Measurements from ENCODE around the gene MET. TPM values are rescaled to one million over a fixed set of nuclear protein-coding genes. Genes with fewer than 3 reads are reported as not detected.

MET gene
- total RNA-seq, 2 experiments from 2014 or later = not detected

- ChIA-PET CTCF (no interaction called here), POLR2A (no interaction called here)
- DNase-seq (no peak), ATAC-seq (no peak)
- Mint-ChIP-seq H3K36me3 (ENCODE audit: low read depth) (no peaks in the 10 kb centered on the region), H3K4me1 (ENCODE audit: low read depth) (no peaks in the 10 kb centered on the region), H3K27ac (no peak overlapping the region), H3K4me3 (no peak overlapping the region), H3K9me3 (ENCODE audit: insufficient read depth) (no peaks in the 10 kb centered on the region), H3K27me3 (ENCODE audit: low read depth) (peaks cover 2% of the 10 kb centered on the region)
Measured at GRCh38 chr7:116724560-116725231, 52.7 kb downstream of the MET start.

GRCh38 chr7:116726149-116726548 is 54.2 kb downstream of the MET start:
- peaks cover 2% of the 10 kb centered on the region for H3K27me3 Mint-ChIP-seq (ENCODE audit: low read depth)
- no peak overlapping the region for H3K27ac Mint-ChIP-seq
- POLR2A ChIA-PET = no interaction called here
- no peak for DNase-seq
- H3K4me3 Mint-ChIP-seq = no peak overlapping the region
- H3K4me1 Mint-ChIP-seq (ENCODE audit: low read depth) = no peaks in the 10 kb centered on the region
- ATAC-seq = no peak
- no peaks in the 10 kb centered on the region for H3K36me3 Mint-ChIP-seq (ENCODE audit: low read depth)
- H3K9me3 Mint-ChIP-seq (ENCODE audit: insufficient read depth) = no peaks in the 10 kb centered on the region
- CTCF ChIA-PET = no interaction called here

DNA sequence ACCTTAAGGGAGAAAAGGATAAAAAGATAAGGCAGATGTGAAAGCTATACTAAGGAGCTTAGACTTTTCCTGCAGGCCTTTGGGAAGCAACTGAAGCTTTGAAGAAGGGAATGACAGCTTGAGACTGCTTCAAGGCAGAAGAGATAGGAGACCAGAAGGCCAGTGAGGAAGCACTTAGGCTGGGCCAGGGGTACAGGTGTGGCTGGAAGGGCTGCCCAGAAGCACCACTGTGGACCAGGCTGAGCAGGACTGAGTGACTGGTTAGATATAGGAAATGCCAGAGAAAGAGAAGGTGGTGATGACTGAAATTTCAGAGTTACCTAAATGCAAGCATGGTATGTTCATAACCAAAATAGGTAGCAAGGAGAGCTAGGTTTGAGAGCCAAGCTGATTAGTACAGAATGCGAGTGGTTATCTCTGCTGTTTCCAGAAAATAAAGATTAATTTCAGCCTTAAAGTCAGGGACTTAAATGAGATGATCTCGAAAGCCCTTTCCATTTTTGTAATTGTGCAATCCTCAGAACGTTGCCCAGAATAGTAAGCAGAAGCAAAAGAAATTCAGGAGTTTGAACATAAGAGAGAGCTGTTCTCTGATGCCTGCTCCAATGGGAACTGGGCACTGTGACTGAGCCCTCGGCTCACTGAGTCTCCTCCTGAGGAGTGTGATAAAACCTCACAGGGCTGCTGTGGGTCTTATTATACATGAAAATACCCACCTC is 54.9 kb downstream of the MET start:
- Mint-ChIP-seq H3K27me3 (ENCODE audit: low read depth) (peaks cover 2% of the 10 kb centered on the region), H3K4me1 (ENCODE audit: low read depth) (no peaks in the 10 kb centered on the region), H3K36me3 (ENCODE audit: low read depth) (no peaks in the 10 kb centered on the region), H3K4me3 (no peak overlapping the region), H3K27ac (no peak overlapping the region), H3K9me3 (ENCODE audit: insufficient read depth) (no peaks in the 10 kb centered on the region)
- no peak for ATAC-seq
- POLR2A ChIA-PET = no interaction called here
- DNase-seq = no peak
- CTCF ChIA-PET = no interaction called here

DNA sequence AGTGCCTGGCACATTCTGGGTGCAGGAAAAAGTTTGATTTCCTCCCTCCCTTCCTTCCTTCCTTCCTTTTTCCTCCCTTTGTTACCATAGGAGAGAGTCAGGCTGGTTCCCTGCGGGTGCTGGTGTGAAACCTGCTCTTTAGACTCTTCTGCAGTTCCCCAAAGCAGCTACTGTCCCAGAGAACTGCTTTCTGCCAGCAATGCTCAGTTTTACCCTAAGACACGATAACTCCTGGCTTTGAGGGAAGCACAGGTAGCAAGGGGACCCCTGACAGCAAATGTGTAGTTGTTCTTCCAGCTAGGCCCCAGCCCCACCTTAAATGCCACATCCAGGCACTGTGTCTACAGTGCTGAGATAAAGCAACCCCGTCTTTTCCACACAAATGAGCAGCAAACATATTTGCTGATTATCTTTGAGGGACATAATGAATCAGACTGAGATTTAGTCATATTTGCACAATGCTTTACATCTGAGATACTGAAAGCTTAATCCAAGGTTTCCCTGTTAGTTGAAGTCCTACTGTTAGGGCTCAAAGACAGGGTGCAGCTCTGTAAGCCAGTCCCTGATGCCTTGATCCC is 55.5 kb downstream of the MET start:
- Mint-ChIP-seq H3K9me3 (ENCODE audit: insufficient read depth) (no peaks in the 10 kb centered on the region), H3K27me3 (ENCODE audit: low read depth) (peaks cover 2% of the 10 kb centered on the region), H3K4me3 (no peak overlapping the region), H3K36me3 (ENCODE audit: low read depth) (no peaks in the 10 kb centered on the region), H3K27ac (no peak overlapping the region), H3K4me1 (ENCODE audit: low read depth) (no peaks in the 10 kb centered on the region)
- no peak for ATAC-seq
- ChIA-PET POLR2A (no interaction called here), CTCF (no interaction called here)
- no peak for DNase-seq

DNA sequence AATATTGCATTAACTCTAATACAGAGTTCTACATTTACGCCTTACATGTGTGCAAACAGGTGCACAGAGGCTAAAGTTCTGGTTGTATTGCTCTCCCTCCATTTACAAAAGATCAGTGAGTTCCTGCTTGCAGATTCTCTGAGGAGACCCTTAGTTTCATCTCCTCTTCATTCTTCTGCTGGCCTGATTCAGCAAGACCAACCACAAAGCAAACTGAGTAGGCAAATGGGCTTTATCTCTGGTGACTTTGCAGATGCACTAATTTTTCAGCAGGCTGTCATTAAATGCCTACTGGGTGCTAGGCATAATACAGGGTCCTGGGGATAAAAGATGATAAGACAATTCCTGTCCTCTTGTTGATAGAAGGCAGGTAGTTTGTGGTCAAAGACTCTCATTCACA is 56.4 kb downstream of the MET start:
- no peaks in the 10 kb centered on the region for H3K36me3 Mint-ChIP-seq (ENCODE audit: low read depth)

DNA sequence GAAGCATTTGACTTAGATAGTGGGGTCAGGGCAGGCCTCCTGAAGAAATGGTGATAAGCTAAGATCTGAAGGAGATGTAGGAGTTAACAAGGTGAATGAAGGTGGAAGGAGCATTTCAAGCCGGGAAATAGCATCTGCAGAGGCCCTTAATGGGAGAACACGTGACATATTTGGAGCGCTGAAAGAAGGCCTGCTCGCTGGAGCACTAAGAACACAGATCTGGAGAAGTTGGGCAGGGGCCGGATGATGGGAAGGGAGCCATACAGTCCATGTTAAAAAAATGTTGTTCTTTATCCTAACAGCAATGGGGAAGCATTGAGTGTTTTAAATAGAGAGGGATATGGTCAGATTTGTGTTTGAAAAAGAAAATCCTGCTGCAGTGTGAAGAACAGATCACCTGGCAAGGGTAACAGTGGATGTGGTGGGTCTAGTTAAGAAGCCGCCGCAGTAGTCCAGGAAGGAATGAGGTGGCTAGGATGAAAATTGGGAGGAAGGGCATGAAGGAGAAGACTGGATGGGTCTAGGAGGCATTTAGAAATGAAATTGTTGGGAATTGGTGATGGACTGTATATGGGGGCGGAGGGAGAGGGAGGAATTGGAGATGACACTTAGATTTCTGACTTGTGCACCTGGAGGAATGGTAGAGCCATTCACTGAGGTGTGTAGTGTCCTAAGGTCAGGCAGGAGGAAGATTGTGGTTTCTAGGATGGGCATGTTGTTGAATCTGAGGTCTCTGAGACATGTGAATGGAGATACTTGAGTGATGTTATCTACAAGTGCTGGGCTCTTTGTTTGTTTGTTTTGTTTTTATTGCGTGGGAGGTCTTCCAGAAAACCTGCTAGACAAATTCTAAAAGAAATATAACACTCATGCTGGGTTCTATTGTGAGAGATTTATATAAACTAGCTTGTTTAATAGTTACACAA is 58.4 kb downstream of the MET start:
- ChIA-PET CTCF (no interaction called here), POLR2A (no interaction called here)
- H3K36me3 Mint-ChIP-seq (ENCODE audit: low read depth) = no peaks in the 10 kb centered on the region
- no peak overlapping the region for H3K4me3 Mint-ChIP-seq
- DNase-seq (no peak), ATAC-seq (no peak)
- H3K4me1 Mint-ChIP-seq (ENCODE audit: low read depth) = no peaks in the 10 kb centered on the region
- no peaks in the 10 kb centered on the region for H3K9me3 Mint-ChIP-seq (ENCODE audit: insufficient read depth)
- no peak overlapping the region for H3K27ac Mint-ChIP-seq
- H3K27me3 Mint-ChIP-seq (ENCODE audit: low read depth) = peaks cover 5% of the 10 kb centered on the region

More for the DNA sequence above, 56.4 kb downstream of the MET start:
- H3K4me3 Mint-ChIP-seq = no peak overlapping the region
- H3K9me3 Mint-ChIP-seq (ENCODE audit: insufficient read depth) = no peaks in the 10 kb centered on the region
- no peak for ATAC-seq
- no peak overlapping the region for H3K27ac Mint-ChIP-seq
- DNase-seq = no peak
- ChIA-PET CTCF (no interaction called here), POLR2A (no interaction called here)
- H3K4me1 Mint-ChIP-seq (ENCODE audit: low read depth) = no peaks in the 10 kb centered on the region
- peaks cover 5% of the 10 kb centered on the region for H3K27me3 Mint-ChIP-seq (ENCODE audit: low read depth)

- H3K4me3 Mint-ChIP-seq = no peak overlapping the region
- DNase-seq (no peak), ATAC-seq (no peak)
- H3K9me3 Mint-ChIP-seq (ENCODE audit: insufficient read depth) = no peaks in the 10 kb centered on the region
- POLR2A ChIA-PET = no interaction called here
- CTCF ChIA-PET = no interaction called here
- no peak overlapping the region for H3K27ac Mint-ChIP-seq
- peaks cover 5% of the 10 kb centered on the region for H3K27me3 Mint-ChIP-seq (ENCODE audit: low read depth)
- H3K36me3 Mint-ChIP-seq (ENCODE audit: low read depth) = no peaks in the 10 kb centered on the region
- no peaks in the 10 kb centered on the region for H3K4me1 Mint-ChIP-seq (ENCODE audit: low read depth)
Measured at GRCh38 chr7:116731023-116731395, 59.0 kb downstream of the MET start.

- H3K4me1 Mint-ChIP-seq (ENCODE audit: low read depth) = no peaks in the 10 kb centered on the region
- H3K9me3 Mint-ChIP-seq (ENCODE audit: insufficient read depth) = no peaks in the 10 kb centered on the region
- ChIA-PET POLR2A (no interaction called here), CTCF (no interaction called here)
- H3K4me3 Mint-ChIP-seq = no peak overlapping the region
- ATAC-seq (no peak), DNase-seq (no peak)
- H3K36me3 Mint-ChIP-seq (ENCODE audit: low read depth) = no peaks in the 10 kb centered on the region
- H3K27ac Mint-ChIP-seq = no peak overlapping the region
- H3K27me3 Mint-ChIP-seq (ENCODE audit: low read depth) = peaks cover 5% of the 10 kb centered on the region
Measured at GRCh38 chr7:116731445-116732335, 59.7 kb downstream of the MET start.

- Mint-ChIP-seq H3K36me3 (ENCODE audit: low read depth) (no peaks in the 10 kb centered on the region), H3K4me3 (no peak overlapping the region), H3K9me3 (ENCODE audit: insufficient read depth) (no peaks in the 10 kb centered on the region), H3K4me1 (ENCODE audit: low read depth) (no peaks in the 10 kb centered on the region), H3K27ac (no peak overlapping the region), H3K27me3 (ENCODE audit: low read depth) (peaks cover 11% of the 10 kb centered on the region)
- ATAC-seq = no peak
- ChIA-PET POLR2A (no interaction called here), CTCF (no interaction called here)
- no peak for DNase-seq
Measured at GRCh38 chr7:116732788-116733694, 61.0 kb downstream of the MET start.

- Mint-ChIP-seq H3K36me3 (ENCODE audit: low read depth) (no peaks in the 10 kb centered on the region), H3K4me3 (no peak overlapping the region), H3K27me3 (ENCODE audit: low read depth) (peaks cover 9% of the 10 kb centered on the region), H3K9me3 (ENCODE audit: insufficient read depth) (no peaks in the 10 kb centered on the region), H3K4me1 (ENCODE audit: low read depth) (no peaks in the 10 kb centered on the region), H3K27ac (no peak overlapping the region)
- CTCF ChIA-PET = no interaction called here
- POLR2A ChIA-PET = no interaction called here
- no peak for DNase-seq
- ATAC-seq = no peak
Measured at GRCh38 chr7:116733924-116734580, 62.1 kb downstream of the MET start.
